ENCODE results near the gene NMUR1.
"Not testable (repeated sequence)": the region's sequence is repeated elsewhere in the genome, so short reads cannot be mapped to it uniquely, and the experiment has no call there.

GRCh38 chr2:231570915-231571314, 40.7 kb upstream of the NMUR1 start:
- TF ChIP-seq CTCF (IDR thresholded peaks at IDR 0.05); POLR2A (IDR thresholded peaks at IDR 0.05); EP300 (IDR thresholded peaks at IDR 0.05; ENCODE audit: low read depth): not testable (repeated sequence)
